ENCODE measurements around the gene GPR137B.

The GPR137B gene

DNA sequence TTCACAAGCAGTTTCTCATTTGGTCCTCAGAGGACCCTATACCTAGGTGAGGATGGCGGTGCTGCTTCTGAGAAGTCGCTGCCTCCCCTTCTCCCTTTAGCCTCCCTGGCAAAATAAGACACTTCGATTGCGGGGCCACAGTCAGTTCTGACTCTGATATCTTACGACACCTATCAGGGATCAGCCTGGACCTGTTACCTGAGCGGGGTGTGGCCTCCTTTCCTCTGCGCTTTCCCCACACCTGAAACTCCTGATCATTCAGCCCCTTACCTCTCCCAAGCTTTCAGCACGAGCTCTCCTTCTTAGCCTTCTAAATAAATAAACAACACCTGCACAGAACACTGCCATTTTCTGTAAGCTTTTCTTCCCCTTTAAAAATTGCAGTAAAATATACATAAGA lies 24.6 kb upstream of the GPR137B start:
- DNase-seq = no peak

DNA sequence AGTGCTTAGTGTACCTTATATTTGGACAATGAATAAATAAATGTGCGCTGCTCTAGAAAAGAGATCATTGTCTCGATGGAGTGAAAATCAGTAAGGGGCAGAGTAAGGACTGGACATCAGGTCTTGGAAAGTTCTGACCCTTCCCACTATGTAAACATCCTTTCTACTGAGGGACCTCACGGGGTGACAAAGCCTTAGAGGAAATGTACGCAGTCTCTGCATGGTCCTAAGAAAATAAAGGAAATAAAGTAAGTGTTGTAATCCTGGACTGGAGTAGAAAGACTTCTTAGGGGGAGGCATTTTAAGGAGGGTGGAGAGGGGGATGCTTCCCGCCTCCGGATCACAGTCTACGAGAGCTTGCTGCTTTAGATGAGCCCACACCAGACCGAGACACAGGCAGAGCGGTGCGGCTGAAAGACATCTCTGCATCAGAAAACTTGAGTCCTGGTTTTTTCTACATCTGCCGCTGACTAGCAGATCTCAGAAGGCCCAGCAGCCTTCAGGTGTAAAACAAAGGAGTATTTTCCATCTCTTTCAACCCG lies 22.3 kb upstream of the GPR137B start:
- DNase-seq = no peak

DNA sequence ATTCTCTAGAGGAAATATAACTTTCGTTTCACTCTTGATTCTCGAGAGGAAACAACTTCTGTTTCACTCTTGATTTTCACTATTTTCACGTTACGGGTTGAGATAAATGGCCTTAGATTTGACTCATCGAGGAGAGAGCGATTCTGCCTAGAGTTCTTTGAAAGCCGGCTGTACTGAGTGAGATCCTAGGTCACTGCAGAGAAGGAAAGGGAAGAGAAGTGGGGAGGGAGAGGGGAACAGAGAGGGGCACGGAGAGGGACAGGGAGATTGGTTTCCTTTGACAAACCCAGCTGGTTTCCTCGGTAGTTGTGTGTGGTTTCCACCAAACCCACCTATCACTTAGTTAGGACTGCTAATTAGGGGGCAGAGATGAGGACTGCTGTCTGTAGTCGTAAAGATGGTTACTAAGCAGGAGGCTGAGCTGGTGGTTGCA lies 21.6 kb upstream of the GPR137B start:
- no peak for DNase-seq

DNA sequence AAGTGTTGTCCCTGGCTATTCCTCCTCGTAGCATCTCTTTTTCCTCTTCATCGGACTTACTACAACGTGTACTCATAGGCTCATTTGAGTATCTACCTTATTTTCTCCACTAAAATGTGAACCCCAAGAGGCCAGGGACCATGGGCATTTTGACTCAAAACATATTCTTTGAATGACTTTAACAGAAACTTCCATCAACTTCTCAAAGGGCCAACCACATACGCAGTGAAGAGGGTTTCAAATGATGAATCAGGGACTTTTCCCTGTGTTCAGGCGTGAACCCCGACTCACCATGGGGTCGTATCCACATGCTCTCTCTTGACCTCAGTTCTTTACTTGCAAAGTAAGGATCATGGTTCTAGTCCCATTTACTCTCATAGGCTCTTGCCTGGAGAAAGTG lies 20.2 kb upstream of the GPR137B start:
- no peak for DNase-seq

DNA sequence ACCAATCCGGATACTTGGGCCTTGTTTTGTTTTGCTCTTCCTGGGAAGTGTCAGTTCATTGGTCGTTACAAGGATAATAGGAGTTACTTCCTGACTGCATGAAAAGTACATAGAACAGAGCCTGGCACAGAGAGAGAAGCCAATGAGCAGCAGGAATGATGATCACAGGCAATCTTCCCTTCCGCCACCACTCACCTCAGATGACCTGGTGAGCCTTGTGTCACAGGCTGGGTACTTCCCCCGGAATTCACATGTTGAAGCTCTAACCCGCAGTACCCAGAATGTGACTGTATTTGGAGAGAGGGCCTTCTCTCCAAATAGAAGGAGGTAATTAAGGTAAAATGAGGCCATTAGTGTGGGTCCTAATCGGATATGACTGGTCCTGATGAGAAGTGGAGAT lies 18.8 kb upstream of the GPR137B start:
- no peak for DNase-seq

DNA sequence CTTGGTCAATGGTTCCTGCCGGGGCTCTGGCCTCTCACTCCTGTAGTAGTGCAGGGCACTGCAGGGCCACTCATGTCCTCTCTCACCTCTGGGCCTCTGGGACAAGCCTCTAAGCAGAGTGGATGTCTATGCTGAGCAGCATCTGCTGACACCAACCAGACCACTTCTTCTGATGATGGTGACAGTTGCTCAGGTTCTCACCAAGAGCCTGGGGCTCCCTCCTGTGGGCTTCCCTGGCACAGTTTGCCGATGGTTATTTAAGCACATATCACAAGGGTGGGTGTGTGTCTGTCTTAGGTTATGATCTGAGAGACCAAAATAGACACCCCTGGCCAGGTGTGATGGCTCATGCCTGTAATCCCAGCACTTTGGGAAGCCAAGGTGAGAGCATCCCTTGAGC lies 17.4 kb upstream of the GPR137B start:
- DNase-seq = no peak

DNA sequence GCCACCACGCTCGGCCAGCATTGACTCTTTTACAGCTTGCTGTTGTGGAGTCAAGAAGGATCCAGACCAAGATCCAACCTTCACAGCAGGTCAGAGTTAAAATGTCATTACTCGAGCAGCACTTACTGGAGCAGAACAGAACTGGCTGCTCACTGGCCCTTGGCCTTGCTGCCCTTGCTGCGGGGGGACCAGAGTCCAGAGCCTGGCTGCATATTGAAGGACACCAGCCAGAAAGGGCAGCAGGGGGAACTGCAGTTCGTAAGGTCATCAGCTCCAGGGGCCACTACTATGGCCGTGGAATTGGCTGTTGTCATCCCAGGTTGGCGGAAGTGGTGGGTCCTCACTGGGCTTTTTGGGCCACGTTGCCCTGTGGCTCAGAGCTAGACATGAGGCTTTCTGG lies 15.3 kb upstream of the GPR137B start:
- DNase-seq = no peak

DNA sequence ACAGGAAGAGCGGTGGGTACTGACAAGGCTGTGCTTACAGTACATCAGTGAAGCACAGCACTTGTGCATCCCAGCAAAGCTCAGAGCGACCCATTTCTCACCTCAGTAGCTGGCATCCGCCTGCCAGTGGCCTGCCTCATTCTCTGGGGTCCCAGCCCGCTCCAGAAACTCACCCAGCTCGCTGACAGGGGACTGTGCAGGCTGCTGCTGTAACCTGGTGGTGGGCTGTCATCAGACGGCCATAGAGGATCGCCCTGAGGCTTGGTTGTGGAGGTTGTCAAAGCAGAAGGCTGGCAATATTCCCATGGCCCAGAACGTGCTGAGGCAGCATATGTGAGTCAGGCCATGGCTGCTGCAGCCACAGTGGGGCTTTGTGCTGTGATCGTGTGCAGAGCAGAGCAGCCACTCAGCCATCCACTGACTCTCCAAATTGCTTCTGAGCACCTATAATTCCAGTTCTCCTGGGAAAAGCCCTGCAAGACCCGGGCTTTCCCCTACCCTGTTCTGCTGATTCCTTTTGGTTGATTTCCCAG lies 13.6 kb upstream of the GPR137B start:
- no peak for DNase-seq

DNA sequence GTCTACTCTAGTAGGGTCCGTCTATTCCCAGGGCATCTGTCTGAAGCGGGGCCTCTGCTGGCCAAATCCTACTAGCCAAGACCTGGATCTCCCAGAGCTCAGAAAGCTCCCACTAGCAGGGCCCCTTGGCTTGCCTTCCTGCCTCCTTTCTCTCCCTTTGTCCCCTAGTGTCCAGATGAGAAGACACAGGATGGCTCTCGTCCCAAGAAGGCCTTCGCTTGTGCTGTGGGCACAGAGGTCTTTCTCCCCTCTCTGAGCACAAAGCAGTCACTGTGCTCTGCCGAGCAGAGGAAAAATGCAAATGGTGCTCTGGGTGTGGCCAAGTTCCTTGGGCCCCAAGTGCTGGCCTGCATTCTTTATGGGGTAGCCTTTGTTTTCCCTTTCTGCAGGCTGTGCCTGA lies 13.0 kb upstream of the GPR137B start:
- DNase-seq = no peak

DNA sequence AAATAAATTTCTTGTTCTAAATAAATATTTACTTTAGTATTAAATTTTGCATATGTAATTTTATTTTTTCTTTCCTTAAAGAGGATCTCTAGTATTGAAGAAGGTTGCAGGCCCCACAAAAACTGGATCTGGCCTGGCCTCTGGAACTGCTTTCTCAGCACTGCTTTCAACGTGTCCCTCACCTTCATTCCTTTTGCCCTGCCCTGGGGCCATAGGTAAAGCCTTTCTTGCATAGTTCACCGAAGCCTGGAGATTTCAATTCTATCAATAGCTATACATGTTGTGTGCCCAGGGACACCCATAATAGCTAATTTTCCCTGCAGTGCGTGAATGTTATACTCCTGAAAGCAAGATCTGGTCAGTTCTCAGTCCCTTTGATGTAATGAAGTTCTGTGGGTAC lies 12.0 kb upstream of the GPR137B start:
- no peak for DNase-seq

DNA sequence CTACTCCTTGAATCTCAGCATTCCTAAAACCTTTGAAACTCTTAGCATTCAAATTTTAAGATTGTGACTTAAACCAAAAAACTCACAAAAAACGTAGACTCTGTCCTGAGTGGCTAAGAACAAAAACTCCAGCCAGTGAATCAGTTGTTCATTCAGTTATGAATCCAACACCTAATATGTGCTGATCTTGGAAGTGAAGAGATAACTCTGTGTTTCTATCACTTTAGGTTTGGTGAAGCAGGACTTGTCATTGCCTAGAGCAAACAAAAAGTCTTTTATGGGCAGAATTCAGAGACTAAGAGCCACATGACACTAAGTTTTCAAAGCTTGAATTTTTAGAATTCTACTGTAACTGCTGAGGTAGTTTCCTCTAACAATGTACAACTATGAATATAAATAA lies 10.4 kb upstream of the GPR137B start:
- DNase-seq = no peak

DNA sequence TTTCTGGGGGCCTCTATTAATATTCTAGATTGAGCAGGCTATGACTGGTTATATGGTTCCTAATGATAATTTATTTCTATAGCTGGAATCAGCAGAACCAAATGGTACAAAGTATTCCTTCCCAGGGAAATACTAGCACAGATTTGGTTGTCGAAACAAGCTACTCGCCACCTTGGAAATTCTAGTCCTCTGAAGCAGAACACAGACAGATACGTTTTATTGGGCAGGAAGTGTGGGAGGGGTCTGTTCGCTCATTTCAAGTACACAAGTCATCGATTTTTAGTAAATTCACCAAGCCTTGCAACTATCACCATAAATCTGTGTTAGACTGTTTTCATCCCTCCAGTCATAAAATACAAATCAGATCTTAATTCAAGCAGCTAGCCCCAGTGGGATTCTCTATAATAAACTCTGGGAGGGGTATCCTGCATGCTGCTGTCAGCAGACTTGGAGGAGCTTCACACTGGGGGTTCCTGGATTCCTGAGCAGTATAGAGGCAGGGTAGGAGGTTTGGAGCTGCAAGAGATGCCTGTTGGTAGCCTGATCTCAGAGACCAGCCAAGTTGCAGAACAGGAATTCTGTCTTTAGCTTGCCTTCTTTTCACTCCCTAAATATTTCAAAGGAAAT lies 9.8 kb upstream of the GPR137B start:
- DNase-seq = no peak

DNA sequence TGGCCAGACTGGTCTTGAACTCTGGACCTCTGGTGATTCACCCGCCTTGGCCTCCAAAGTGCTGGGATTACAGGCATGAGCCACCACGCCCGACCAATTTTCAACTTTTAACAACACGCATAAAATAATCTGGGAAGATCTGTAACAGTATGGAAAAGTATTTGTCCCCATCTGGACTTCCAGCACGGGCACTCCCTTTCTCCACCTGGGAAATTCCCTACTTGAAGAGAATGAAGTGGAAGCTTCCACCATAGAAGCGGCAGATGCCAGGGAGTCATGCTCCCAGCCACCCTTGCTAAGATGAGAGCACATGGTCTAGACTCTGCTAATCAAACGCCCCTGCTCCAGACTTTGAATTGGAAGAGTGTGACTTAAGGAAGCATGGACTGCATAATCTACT lies 9.0 kb upstream of the GPR137B start:
- no peak for DNase-seq

DNA sequence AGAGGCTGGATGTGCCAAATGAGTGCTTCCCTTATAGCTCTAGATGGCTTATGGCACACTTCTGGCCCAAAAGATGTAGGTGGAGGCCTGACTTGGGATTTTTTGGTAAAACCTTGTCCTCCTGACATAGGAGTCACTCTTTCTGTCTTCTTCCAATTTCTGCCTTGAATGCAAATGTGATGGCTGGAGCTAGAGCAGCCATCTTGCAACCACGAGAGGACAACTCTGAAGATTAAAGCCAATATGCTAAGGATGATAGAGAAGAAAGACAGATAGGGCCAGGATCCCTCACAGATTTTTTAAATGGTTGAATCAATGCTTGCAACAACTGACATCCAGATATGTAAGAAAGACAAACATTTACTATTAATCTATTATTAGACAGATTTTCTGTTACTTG lies 8.5 kb upstream of the GPR137B start:
- no peak for DNase-seq

DNA sequence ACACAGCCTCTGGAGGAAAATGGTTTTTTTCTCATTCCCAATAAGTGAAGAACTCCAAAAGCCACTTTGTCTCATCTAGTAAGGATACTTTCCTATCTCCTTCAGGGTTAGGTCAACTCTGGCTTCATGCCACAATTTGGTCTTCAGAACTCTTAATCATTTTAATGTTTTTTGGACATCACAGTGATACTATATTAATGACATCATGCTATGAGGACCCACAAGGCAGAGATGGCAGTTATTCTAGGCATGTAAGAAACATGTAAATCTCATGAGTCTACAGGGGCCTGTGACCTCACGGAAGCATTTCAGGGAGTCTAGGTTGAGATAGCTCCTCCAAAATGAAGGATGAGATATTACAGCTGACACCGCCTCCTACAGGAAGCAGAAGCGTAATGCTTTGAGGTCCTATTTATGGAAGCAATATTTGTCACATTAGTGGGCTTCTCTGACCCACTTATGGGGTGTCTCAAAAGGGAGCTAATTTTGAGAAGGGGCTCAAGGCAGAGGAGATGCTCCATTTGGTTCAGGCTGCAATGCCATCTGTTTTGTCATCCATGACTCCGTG lies 5.0 kb upstream of the GPR137B start:
- DNase-seq = no peak

DNA sequence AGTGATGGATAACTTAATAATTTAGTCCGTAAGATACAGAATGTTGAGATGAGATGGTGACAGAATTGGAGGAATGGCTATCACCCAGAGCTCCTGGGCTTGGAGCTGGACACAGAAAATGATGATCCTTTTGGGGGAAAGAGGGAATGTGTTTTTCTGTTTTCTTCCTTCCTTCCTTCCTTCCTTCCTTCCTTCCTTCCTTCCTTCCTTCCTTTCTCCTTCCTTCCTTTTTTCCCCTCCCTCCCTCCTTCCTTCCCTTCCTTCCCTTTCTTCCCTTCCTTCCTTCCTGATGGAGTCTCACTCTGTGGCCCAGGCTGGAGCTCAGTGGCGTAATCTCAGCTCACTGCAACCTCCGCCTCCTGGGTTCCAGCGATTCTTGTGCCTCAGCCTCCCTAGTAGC lies 2.8 kb upstream of the GPR137B start:
- no peak for DNase-seq

DNA sequence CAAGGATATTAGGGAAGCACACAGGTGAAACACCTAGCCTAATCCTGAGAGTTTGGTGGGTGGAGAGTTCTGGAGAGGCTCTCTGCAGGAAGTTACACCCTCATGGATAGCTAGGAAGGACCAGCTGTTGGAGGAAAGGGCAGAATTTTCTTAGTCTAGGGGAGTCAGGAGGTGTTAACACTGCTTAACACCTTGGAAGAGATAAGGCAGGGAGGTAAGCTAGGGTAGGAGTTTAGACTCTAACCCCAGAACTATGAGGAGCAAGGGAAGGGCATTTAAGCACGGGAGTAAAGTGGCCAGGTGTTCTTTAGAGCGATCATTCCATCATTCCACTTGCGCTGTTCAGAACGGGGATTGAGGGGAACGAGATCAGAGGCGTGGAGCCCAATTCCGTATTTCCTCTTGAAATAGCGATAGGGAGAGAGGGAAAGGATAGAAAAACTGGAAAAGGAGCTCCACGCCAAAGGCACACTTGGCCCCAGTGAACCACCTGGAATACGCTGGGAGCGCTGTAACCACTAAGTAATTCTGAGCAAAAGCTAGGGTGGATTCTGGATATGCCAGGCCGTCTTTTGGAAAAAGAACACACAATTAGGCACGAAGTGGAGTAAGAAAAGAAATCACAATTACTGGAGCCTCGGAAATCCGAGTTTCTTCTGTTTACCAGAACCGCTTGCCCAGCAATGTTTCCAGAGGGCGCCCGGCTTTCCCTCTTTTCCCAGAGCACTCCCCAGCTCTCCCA lies 1.5 kb upstream of the GPR137B start:
- no peak for DNase-seq

DNA sequence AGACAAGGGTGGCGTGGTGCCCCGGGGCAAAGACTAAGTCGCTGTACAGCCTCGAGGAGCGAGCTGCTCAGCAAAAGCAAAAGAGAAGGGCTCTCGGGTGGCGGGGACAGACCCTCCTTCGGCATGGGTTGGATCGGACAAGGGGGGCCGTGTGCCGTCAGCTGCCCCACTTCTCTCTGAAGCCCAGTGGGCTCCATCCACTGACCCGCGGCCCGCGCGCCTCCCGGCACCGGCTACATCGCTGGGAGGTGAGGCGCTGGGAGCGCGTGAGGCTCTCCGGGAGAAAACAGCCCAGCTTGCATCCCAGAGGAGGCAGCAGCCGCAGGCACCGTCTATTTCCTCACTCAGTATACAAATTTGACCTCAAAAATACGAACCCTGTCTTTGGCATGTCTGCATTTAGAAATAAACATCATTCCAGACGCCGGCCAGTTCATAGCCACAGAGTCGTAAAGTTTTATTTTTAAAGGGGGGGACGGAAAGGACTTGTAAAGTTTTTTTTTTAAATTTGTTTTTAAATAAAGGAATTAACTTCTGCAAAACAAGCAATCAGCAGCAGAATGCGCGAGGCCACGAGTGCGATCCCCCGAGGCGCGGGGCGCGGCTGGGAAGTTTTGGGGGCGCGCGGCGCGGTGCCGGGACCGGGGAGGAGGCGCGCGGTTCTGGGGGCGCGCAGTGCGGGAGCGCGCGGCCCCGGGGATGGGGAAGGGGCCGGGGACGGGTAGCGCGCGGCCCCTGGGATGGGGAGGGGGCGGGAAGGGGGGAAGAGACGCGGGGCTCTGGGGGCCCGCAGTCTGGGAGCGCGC lies 689 bp upstream of the GPR137B start:
- DNase-seq = no peak

DNA sequence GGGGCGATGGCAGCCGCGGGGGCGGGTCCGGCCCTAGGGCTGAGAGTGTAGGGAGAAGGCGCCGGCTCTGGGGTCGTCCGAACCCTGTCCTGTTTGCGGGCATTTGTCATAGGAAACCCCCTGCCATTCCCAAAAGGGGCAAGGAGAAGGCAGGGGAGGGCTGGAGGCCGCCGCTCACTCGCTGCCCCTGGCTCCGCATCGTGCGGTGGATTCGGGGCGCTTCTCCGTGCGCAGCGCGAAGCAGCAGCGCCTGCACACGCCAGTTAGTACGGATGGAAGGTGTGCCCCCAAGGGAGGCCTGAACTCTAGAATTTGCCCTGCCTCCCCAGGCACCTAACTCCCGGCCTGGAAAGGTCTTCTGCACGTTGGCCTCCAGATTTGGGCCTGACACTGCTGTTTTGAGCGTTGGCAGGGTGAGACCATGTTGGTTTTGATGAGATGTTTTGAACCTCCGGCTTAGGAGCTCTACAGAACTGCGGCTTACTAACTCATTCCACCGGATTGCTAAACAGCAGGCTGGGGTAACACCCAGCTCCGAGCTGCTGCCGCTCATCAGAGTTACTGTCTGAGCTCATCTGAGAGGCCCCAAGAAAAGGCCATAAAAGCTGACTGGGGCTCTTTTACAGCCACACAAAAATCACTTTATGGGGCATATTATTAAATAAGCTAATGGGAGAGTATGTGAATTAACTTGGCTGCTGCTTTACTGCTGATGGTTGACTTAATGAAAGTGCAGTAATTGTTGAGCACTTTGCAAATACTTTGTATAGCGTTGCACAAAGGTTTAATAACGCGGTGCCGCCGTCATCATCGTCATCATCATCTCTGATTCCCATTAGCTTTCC lies 987 bp downstream of the GPR137B start:
- DNase-seq = no peak

DNA sequence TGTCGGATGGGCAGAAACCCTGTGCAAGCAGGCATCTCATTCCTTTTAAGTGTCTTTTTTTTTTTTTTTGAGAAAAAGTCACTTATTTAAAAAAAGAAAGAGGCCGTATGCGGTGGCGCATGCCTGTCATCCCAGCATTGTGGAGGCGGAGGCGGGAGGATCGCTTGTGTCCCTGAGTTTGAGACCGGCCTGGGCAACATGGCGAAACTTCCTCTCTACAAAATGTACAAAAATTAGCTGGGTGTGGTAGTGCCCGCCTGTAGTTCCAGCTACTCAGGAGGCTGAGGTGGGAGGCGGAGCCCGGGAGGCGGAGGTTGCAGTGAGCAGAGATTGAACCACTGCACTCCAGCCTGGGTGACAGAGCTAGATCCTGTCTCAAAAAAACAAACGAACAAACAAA lies 1.7 kb downstream of the GPR137B start:
- no peak for DNase-seq

DNA sequence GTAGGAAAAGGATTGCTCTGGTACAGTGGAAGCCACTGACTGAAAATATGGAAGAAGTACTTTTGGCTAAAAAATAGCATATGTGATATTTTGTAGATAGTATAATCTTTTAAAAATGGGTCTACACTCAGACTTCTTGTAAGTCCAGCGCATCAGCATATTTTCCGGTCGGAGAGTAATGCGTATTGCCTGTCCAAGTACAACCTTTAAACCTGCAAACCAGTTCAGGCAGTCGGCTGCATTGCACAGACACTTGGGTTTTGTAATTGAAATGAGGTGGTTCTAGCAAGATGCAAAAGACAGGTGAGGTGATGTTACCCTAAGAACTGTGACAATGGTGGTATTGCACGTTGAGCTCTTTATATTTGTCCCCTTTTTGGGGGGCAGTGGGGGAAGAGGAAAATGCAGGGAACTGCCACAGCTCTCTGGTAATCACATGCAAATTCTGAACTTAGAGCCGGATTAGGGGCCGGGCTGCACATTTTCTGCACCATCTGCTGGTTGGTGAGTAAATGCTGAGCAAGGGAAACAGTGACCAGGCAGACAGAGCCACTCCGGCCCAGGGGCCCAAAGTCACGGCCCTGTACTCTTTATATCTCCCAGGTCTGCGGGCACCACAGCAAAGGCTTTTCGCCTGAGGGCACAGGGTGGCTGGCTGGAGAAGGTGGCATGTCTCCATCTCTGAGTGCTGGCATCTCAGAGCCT lies 2.3 kb downstream of the GPR137B start:
- no peak for DNase-seq

DNA sequence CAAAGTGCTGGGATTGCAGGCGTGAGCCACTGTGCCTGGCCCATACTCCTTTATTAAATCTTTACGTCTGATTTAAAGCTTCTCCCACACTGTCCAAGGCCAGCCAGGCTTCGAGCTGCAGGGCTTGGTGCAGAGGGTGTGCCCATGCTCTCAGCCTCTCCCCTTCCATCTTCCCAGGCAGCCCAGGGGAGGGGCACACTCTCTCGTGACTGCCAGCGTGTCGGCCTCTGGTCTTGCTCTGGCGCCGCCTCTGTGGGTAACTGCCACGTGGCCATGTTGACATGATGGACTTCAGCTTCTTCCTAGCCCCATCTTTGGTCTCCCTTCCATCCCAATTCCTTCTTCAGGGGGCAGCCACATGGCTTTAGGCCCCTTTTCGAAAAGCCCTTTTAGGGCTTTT lies 4.7 kb downstream of the GPR137B start:
- no peak for DNase-seq

All from KG1 (cell line).